ENCODE data around the gene FNBP1. TPM values are rescaled to one million over a fixed set of nuclear protein-coding genes. Genes with fewer than 3 reads are reported as not detected.

FNBP1 gene
- polyA plus RNA-seq, 1 of the 3 experiments (the other 2 are of a cell fraction), result 11.0 TPM

DNA sequence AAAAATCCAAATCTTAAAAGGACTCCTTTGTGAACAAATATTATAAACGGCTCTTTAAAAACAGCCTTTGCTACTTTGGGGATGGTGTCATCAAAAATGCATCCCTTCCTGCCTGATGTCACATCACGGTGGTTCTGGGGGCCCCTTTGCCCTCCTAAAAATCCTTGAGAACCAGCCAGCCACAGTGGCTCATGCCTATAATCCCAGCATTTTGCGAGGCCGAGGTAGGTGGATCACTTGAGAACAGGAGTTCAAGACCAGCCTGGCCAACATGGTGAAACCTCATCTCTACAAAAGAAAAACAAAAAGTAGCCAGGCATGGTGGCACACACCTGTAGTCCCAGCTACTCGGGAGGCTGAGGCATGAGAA lies 43.9 kb downstream of the FNBP1 start:
- no peak overlapping the region for H2AFZ ChIP-seq (ENCODE audit: low read depth)
- peak overlapping the region; percentile 0 to 71; a peak in 3 of 4 replicates for H3K27ac ChIP-seq (ENCODE audit: low read depth in 2 of 2, low read length in 1 of 2)
- H3K36me3 ChIP-seq (replicated peaks in 1 of 2; ENCODE audit: control insufficient read depth in 1 of 2, insufficient read depth in 2 of 2, low read length in 1 of 2), result peaks cover 0 to 4% of the 10 kb centered on the region in 2 experiments
- no peaks in the 10 kb centered on the region for H4K20me1 ChIP-seq (ENCODE audit: insufficient read depth)
- no peak for DNase-seq
- ChIA-PET CTCF (interaction anchor here (0.7 to 1.1 kb wide), 2 partner anchors 55 to 66 kb away, joined by 3 read pairs; partner anchors contain the start of gene GPR107), POLR2A (interaction anchor here (1.2 kb wide), 1 partner anchor 114 kb away, joined by 3 read pairs; no protein-coding TSS in a partner anchor)
- peaks cover 6 to 31% of the 10 kb centered on the region in 2 experiments for H3K4me1 ChIP-seq (ENCODE audit: control insufficient read depth in 1 of 2, insufficient read depth in 2 of 2, low read depth in 1 of 2, low read length in 1 of 2)
- H3K9ac ChIP-seq, result 0 out of 2 replicates have a peak overlapping the region, but pooled peaks have one; percentile 1
- H3K4me3 ChIP-seq (ENCODE audit: low read depth in 2 of 2, low read length in 1 of 2), result no peak overlapping the region
- H3F3A ChIP-seq (replicated peaks; ENCODE audit: insufficient read depth), result peaks cover 25% of the 10 kb centered on the region
- peaks cover 39% of the 10 kb centered on the region for H3K79me2 ChIP-seq (ENCODE audit: insufficient read depth)
- no peaks in the 10 kb centered on the region for H3K9me3 ChIP-seq
- WGBS (ENCODE audit: low lambda C conversion rate), result 27% methylated on average over 5 of the region's 5 CpGs
- peak overlapping the region; percentile 32 for H3K4me2 ChIP-seq
- H3K27me3 ChIP-seq (ENCODE audit: insufficient read depth), result no peaks in the 10 kb centered on the region
- TF ChIP-seq EZH2phosphoT487 (IDR thresholded peaks at IDR 0.05; ENCODE audit: borderline replicate concordance, low read depth) (no peak), POLR2AphosphoS5 (IDR thresholded peaks at IDR 0.05; ENCODE audit: low read depth, low read length) (no peak), TAF1 (IDR thresholded peaks at IDR 0.05; ENCODE audit: borderline replicate concordance, low read depth, low read length) (no peak), FOSL2 (IDR thresholded peaks at IDR 0.05; ENCODE audit: borderline replicate concordance, low read depth) (no peak), TEAD4 (IDR thresholded peaks at IDR 0.05; ENCODE audit: borderline replicate concordance, insufficient read depth) (no peak), RXRA (IDR thresholded peaks at IDR 0.05; ENCODE audit: borderline replicate concordance, low read depth) (no peak), SIN3A (IDR thresholded peaks at IDR 0.05; ENCODE audit: borderline replicate concordance, low read depth, low read length) (no peak), JUND (IDR thresholded peaks at IDR 0.05) (no peak), RFX5 (IDR thresholded peaks at IDR 0.05; ENCODE audit: low read length) (no peak), RCOR1 (IDR thresholded peaks at IDR 0.05; ENCODE audit: low read length) (no peak), GATA2 (CRISPR knock-in tag; IDR thresholded peaks at IDR 0.05) (no peak), CHD2 (IDR thresholded peaks at IDR 0.05; ENCODE audit: low read length, partially characterized antibody) (no peak), NFIC (IDR thresholded peaks at IDR 0.05; ENCODE audit: borderline replicate concordance) (no peak), MXI1 (IDR thresholded peaks at IDR 0.05; ENCODE audit: low read depth, low read length) (no peak), ELF1 (IDR thresholded peaks at IDR 0.05) (no peak), FOXM1 (IDR thresholded peaks at IDR 0.05; ENCODE audit: low read depth) (no peak)
- TF ChIP-seq, protein P1, sequence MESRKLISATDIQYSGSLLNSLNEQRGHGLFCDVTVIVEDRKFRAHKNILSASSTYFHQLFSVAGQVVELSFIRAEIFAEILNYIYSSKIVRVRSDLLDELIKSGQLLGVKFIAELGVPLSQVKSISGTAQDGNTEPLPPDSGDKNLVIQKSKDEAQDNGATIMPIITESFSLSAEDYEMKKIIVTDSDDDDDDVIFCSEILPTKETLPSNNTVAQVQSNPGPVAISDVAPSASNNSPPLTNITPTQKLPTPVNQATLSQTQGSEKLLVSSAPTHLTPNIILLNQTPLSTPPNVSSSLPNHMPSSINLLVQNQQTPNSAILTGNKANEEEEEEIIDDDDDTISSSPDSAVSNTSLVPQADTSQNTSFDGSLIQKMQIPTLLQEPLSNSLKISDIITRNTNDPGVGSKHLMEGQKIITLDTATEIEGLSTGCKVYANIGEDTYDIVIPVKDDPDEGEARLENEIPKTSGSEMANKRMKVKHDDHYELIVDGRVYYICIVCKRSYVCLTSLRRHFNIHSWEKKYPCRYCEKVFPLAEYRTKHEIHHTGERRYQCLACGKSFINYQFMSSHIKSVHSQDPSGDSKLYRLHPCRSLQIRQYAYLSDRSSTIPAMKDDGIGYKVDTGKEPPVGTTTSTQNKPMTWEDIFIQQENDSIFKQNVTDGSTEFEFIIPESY (IDR thresholded peaks at IDR 0.05; ENCODE audit: borderline replicate concordance, low read depth), result no peak
- no peaks in the 10 kb centered on the region for H3K9me2 ChIP-seq
